NAMALWA (cell line): ENCODE data around the gene SLC48A1.

ENCODE experiments used
- DNase-seq: peaks from one replicate; pipeline ENCODE4 v3.0.0-alpha.2; 2015; ENCODE audit warnings: low spot score

The SLC48A1 gene

DNA sequence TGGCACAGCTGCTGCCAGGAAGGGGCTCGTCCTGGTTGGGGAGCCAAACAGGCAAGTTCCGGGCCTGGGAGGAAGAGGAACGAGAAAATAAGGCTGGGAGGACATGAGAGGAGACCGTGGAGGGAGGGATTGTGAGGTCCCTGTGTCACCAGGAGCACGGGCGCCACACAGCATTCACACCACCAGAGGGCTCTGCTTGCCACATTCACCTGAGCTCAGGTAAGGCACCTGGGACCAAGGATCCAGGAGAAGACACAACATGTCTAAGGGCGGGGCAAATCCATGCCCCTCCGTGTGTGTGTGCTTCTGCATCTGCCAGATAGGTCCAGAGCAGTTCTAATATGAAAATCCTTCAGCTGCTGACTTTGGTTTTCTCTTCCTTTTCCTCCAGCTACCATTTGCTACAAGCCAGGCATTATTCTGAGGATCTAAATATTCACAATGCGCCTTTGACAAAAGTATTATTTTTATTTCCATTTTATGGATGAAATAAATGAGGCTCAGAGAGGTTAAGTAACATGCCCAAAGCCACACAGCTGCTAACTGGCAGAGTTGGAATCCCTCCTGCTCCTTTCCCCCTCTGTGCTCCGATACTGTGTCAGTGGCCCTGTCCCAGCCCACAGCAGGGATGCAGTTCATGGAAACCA is 28.9 kb upstream of the SLC48A1 start:
- DNase-seq, result no peak

DNA sequence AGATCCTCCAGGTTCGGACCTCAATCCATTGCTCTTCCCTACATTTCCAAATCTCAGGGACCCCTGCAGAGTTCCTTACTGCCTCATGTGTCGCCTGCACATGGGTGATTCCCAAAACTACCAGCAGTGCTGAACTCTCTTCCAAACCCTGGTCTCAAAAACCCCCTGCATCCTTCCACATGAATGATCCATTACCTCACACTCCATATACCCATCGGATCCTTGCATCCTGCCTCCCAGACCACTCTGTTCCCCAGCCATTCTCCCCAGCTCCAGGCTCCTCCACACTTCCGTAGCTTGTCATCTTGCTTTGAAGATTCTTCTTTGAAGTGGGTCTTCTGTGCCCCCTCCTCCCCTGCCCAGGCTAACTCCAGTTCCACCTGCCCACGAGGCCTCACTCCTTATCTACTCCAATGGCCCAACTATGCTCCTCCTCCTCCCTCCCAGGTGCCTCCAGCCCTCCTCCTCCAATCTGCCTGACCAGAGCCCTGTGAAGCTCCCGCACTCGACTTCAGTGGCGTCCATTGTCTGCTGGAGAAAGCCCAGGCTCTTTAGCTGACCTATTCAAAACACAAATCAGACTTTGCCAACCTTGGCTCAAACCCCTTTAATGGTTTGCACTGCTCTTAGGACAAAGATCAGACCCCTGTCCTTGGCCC is 28.1 kb upstream of the SLC48A1 start:
- DNase-seq, result no peak

DNA sequence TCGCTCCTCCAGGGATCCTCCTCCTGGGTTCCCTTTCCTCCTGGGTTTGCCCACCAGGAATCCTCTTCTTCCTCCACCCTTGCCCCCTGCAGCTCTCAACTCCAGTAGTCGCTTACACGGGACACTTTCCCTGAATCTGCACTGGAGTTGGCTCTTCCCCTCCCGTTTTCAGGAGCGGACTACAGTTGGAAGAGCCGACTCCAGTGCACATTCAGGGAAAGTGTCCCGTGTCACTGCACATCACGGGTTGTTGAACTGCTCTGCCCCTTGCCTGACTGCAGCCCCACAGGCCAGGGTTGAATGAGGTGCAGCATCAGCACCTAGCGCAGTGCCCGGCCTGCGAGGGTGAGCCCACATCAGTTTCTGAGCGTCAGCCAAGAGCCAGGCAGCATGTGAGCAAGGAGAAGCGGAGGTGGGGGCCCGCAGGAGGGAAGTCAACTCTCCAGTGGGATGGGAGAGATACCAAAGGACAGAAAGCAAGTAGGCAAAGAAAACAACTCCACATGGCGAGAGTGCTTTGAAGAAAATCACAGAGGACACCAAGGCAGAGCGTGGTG is 27.5 kb upstream of the SLC48A1 start:
- no peak for DNase-seq

DNA sequence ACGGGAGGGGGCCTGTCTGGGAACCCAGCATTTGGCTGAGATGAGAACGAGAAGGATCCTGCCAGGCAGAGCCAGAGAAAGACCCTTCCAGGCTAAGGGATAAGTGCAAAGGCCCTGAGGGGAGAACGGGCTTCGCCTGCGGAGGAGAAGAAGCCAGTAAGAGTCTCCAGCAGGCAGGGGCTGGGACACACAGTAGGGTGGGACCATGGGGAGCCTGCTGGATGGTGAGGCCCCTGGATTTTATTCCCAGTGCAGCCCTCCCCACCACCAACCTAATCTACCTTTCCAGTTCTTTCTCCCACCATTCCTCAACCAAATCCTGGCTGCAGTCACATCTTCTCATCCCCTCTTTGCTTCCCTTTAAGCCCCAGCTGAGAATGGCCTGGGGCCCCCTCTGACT is 27.0 kb upstream of the SLC48A1 start:
- no peak for DNase-seq

DNA sequence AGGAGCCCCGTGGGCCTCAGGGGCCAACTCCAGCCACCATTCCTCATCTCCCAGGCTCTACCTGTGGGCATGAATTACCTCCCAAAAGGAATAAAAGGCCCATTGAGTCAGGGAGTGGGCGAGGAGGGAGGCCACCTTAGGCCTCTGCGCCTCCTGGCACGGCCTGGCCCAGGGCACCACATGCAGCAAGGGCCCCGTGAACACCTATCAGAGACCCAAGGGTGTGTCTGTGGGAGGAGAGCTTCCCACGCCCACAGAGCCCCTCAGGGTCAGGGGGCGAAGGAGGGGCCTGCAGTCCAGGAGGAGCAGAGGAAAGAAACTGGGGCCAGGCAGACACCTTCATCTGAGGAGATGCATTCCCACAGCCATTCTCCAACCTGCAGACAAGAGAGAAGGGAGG is 26.5 kb upstream of the SLC48A1 start:
- no peak for DNase-seq

DNA sequence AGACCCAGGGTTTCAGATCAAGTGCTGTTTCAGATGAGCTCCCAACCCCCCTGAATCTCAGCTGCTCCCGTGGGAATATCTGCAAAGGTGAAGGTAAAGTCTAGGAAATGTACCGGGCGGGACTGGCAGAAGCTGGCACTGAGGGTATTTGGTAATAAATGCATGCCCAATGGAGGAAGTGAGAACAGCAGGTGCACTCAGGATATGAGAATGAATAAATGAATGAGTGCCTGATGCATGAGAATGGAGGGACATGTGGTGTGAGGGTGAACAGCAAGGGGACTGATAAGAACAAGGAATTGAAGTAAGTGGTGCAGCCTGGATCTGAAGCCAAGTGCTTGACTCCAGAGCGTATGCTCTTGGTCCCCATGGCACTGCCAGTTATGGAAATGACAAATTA is 25.9 kb upstream of the SLC48A1 start:
- peak; percentile 60 for DNase-seq

DNA sequence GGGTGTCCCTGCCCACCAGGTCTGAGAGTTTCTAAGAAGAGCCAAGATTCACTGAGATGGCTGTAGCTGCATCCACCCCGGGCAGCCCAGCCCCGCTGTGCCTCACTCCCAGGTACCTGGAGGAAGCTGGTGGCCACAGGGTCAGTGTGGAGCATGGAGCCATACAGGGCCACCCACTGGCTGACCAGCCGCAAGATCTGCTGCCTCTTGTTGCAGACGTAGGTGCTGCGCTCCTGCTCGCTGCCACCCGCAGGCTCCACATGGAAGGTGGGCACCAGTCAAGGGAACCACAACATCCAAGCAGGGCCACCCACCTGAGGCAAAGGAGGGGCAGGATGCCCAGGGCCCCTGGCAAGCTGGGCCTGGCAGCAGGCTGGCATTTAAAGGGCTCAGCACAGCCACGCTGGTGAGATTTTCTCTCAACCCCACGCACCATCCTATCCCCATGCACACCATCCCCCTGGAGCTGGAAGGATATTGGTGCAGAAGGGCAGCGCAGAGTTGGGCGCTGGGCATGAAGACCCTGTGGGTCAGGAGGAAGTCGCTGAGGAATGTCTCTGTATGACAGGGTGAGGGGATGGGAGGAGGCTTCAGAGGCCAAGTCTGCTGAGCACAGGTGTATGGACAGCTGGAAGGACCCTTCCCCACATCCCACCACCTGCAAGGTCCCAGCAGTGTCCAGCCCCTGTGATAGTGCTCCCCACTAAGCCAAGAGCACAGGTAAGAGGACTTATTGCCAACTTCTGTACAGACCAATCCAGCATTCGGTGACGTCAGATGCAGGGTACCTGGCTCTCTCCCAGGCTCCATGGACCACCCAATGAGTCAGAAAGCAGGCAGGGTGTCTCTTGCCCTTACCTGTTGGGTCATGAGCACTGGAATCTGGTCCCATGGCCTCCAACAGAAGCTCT is 25.2 kb upstream of the SLC48A1 start:
- DNase-seq, result no peak

DNA sequence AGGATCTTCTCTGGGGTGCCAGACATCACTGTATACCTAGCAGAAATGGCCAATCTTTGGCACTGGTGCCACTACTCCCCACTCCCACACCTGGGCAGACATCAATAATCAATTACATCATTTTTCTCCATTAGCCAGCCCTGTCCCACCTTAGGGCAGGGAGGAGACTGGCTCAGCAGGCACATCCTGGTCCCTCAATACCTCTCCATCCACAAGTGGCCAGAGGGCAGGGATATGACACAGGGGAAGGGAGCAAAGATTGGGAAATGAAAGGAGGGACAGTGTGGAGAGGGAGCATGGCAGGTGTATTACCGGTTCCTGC is 24.6 kb upstream of the SLC48A1 start:
- no peak for DNase-seq

DNA sequence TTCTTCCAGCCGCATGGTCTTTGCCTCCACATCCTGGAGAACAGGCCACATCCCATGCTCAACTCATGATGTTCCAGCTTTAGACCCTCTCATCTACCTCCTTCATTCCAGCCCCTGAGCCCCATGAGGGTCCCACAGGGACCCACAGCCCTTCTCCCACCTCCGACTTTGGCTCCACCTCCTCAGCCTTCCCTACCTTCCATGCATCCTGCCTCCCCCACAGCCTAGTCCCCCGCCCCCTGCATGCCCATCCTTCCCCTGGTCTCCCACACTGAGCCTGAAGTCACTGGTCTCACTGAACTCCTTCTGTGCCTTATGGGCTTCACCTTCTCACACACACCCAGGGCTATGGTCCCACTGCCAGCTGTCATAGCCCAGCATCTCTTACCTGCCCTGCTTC is 24.1 kb upstream of the SLC48A1 start:
- DNase-seq, result no peak

DNA sequence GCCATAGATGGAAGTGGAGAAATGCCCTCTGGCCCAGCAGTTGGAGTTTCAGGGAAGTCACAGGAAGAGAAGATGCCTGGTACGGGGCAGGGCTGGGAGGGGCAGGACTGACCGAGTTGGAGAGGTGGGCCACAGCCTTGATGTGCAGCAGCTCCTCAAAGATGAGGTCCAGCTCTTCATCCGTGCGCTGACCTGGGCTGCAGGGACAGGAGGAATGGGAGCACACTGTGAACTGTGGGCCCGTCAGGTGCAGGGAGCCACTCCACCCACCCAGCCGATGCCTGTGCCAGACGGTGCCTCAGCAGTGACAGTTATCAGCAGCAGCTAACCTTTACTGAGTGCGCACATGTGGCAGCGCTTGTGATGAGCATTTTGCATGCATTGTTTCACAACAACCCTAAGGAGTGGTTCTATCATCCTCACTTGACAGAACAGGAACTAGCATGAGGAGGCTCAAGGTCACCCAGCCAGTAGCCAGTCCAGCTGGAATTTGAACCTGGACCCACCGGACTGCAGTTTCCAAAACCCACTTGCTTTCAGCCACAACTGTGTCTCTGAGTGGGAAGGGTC is 22.7 kb upstream of the SLC48A1 start:
- no peak for DNase-seq

DNA sequence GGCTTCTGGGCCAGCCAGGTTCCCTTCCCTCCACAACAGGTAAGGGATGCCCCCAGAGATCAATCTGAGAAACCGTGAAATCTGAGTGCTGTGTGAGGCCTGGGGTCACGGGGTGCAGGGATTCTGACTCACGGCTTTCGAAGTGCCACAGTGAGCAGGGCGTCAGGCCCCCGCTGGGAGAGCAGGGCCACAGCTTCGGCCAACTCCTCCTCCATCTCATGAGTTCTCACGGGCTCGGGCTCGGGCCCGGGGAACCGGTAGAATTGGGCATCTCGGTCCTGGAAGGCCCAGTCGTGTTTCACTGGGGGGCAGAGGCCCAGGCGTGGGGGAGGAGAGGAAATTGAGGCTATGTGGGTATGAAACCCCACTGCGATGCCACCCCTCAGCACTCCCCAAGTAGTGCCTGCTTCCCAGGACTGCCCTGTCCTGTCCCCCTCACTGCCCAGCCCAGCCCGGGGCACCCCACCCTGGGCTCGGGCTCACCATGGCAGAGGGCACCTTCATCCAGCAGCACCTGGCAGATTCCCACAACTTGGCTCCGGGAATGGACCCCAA is 22.0 kb upstream of the SLC48A1 start:
- no peak for DNase-seq

DNA sequence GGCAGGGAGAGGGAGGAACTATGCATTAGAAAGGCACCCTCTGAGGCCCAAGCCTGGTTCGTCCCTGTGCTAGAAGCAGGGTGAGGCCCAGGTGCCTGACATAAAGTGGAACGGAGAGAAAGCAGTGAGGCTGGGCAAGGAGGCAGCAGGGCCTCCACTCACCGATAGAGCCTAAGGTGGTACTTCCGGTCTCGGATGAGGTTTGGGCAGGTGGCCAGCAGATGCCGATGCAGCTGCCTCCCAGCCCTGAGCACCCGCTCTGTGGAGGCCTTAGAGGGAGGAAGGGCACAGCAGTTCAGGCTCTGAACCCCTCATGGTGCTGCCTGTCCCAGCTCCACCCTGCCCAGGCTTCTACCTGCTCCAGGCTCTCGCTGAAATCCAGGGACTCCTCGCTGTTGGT is 21.5 kb upstream of the SLC48A1 start:
- no peak for DNase-seq

DNA sequence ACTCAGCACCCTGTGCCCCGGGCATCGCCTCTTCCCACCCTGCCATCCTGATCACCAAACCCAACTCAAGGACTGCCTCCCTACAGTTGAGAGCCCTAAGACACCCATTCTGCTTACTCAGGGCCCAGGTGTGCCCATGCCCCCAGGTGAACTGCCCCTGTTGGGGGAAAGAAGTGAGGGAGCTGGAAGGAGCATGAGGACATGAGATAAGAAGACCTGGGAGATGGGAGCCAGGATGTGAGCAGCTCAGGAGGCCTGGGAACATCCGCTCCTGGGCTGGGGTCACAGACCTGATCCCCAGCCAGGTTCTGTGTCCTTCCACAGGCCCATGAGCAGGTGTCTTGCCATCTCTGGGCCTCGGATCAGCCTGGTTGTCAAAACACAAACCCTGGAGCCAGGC is 20.9 kb upstream of the SLC48A1 start:
- no peak for DNase-seq

DNA sequence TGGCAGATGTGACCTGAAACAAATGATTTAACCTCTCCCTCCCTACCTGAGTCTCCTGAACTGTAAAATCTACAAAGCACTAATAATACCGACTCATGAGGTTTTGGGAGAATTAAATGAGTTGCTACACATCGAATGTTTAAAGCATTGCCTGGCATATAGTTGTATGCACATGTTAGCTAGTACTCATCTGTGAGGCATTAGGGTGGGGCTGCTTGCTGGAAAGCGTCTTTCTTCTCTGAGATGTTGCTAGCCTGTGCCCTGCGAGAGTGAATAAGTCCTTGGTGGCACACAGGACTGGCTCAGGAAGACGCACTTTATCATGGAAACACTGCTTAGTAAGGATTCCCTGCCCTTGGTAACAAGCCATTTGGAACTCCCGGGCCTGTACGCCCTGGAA is 20.5 kb upstream of the SLC48A1 start:
- DNase-seq, result no peak

DNA sequence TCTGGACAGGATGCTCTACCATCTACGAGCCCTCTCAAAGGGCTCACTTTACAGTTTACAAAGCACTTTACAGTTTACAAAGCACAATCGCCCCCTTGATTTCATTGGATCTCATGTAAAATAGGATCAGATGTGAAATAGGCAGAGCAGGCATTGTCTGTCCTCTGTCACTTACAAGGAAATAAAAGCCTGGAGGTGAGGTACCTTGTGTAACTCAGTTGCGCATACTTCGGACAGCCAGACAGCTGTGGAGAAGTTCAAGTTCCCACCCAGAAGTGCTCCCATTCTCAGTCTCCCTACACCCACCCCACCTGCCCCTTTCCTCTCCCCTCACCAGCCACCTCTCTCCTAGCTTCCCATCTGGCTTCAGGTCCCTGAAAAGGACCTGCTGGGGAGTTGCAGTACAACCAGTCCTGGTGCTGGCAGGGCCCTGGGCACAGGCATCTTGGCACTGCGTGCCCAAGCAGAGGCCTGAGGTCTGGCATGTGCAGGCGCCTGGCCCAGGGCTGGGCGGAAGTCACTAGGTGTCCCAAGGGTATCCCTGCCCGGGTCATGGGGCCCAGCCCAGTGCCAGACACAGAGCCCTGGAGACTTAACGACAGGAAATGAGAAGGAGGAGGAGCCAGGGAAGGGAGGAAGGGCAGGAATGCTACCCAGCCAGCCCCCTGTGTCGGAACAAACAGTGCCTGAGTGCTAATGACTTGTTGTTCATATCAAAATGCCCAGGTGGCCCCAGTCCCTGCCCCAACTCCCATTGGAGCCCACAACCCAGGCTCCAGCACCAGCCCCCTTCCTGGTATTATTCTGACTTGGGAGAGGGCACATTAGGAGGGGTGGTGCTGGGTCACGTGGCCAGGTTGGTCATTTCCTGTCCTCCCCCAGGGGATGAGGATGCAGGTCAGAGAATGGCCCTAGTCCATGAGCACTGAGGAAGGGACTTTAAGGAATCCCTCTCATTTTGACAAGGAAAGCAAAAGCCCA is 19.7 kb upstream of the SLC48A1 start:
- DNase-seq, result no peak

DNA sequence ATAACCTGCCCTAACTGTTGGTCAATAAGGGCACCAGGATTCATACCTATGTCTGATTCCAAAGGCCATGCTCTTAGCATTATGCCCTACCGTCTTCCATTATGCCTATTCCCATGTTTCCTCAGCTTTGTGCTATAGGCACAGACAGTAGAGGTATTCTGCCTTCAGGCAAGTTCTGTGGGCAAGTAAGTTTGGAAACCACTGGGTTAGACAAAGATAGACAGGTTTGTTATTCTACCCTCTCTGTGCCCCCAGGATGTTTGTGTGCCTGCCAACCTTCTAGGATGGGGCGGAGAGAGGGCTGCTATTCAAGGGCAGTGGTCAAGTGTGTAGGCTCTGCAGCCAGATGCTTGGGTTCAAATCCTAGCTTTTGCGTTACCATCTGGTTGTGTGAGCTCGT is 18.9 kb upstream of the SLC48A1 start:
- DNase-seq, result no peak

DNA sequence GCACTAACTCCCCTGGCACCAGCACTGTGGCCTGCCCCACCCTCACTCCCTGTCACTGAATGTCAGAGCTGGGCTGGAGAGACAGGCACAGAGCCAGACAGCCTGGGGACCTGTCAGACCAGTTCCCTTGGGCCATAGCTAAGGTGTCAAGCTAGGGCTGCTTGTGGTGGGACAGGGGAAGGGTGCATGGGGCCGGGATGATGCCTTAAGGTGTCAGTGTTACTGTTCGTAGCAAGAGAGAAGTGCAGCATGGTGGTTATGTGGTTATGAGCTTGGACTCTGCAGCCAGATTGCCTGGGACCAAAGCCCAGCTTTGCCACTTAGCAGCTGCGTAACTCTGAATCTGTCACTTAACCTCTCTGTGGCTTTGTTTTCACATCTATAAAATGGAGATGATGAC is 18.2 kb upstream of the SLC48A1 start:
- DNase-seq, result no peak

DNA sequence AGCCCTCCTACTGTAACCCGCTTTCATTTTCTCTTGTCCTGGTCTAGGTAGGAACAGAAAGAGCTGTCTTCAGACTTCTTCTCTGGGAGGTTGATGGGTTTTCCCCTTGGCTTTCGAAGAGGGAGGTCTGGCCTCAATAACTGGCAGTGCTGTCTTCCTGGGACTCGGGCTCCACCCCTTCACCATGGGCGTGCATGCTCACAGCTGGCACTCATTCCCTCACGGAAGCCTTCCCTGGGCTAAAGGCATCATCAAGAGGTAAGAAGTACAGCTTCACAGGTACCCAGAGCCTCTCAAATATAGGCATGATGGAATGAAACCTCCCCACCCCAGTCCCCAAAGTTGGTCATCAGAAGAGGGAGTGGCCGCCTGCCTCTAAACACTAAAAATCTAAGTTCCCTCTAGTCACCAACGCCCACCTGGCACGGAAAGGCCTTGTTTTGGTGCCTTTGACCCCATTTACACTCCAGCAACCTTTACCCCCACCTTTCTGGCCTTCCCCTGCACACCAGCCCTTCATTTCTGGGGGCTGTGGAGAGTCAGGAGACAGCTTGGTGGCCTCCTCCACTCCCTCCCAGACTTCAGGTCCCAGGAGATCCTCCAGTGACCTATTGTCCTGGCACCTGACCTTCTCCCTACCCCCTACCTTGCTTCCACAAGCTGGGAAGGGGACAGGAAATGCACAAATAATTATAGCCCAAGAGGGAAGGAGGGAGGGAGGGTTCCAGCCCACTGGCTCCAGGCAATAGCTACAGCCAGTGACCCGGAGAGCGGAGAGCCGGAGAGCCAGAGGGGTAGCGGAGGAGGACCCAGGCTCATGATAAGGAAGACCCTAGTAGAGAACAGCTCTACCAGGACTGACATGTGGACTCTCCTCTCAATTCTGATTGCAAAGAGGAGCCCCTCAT is 17.1 kb upstream of the SLC48A1 start:
- no peak for DNase-seq

DNA sequence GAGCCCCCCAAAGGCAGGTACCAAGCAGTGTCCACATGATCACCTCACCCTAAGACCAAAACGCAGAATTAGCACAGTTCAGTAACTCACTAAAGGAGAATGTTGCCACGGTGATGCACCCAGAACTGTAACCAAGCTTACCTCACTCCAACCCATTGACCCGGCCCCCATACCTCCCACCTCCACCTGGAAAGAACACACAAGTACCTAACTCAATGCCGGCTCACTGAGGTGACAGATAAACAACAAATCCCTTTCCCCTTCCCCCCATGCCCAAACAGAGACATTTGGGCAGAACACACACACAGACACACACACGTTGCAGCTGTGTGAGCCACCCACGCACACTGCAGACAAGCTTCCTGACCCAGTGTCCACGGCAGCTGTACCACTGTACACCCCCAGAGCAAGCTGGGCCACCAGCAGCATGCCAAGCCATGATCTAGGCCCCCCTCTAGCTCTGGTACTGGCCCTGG is 15.6 kb upstream of the SLC48A1 start:
- no peak for DNase-seq
